Activated B cell treated with CpG ODN at 0.5 μM for 24 hours (primary cell): ENCODE data around the gene BACE1-AS. TPM values are rescaled to one million over a fixed set of nuclear protein-coding genes. Genes with fewer than 3 reads are reported as not detected.
"Not testable (repeated sequence)": the region's sequence is repeated elsewhere in the genome, so short reads cannot be mapped to it uniquely, and the experiment has no call there.

ENCODE experiments used
- ATAC-seq: fragments of 200-7000 bp; cut with Tn5 transposase; one replicate; pipeline ENCODE4 v1.10.0; 2021; ENCODE audit warnings: low read depth, mild to moderate bottlenecking, moderate library complexity
- CTCF ChIA-PET: fragments of 350-600 bp; sonication (Branson Sonifier 250); formaldehyde crosslinking; loops from one replicate; lab custom pipeline; 2021; ENCODE audit warnings: antibody characterized with exemption; lab: Charles Lee
- POLR2A ChIA-PET: fragments of 350-600 bp; sonication (Branson Sonifier 250); formaldehyde crosslinking; loops from one replicate; lab custom pipeline; 2021; ENCODE audit warnings: antibody characterized with exemption; lab: Charles Lee
- DNase-seq: peaks from one replicate; pipeline ENCODE4 v3.0.0; 2022
- H3K27ac Mint-ChIP-seq: one replicate; pipeline ENCODE4 v1.8.0; 2020; ENCODE audit warnings: mixed read lengths
- H3K27me3 Mint-ChIP-seq: one replicate; pipeline ENCODE4 v1.8.0; 2021; ENCODE audit warnings: mixed read lengths
- H3K36me3 Mint-ChIP-seq: one replicate; pipeline ENCODE4 v1.8.0; 2021; ENCODE audit warnings: low read depth, mixed read lengths
- H3K4me1 Mint-ChIP-seq: one replicate; pipeline ENCODE4 v1.8.0; 2021; ENCODE audit warnings: mixed read lengths
- H3K4me3 Mint-ChIP-seq: one replicate; pipeline ENCODE4 v1.8.0; 2020; ENCODE audit warnings: mild to moderate bottlenecking, mixed read lengths
- H3K9me3 Mint-ChIP-seq: one replicate; pipeline ENCODE4 v1.8.0; 2020; ENCODE audit warnings: mixed read lengths
- intact Hi-C: fragments of 100-400 bp; cut with micrococcal nuclease; formaldehyde crosslinking; loops from one replicate; pipeline ENCODE4 v1.15.1; 2024
- total RNA-seq: library from RNA; stranded (reverse); gene quantifications from 2 replicates; pipeline ENCODE4 v1.2.3, GENCODE V29; 2022
- TF ChIP-seq, protein P1 (sequence below): fragments of 200-600 bp; IDR thresholded peaks from one replicate; pipeline ENCODE4 v1.8.0; 2022; ENCODE audit warnings: antibody characterized with exemption, mild to moderate bottlenecking

The BACE1-AS gene
- total RNA-seq, 1 donor from 2014 or later, result 7.9 TPM

GRCh38 chr11:117256573-117256972 is 34.6 kb upstream of the BACE1-AS start:
- ATAC-seq, result no peak
- intact Hi-C loops, result no loop called here
- POLR2A ChIA-PET, result no interaction called here

DNA sequence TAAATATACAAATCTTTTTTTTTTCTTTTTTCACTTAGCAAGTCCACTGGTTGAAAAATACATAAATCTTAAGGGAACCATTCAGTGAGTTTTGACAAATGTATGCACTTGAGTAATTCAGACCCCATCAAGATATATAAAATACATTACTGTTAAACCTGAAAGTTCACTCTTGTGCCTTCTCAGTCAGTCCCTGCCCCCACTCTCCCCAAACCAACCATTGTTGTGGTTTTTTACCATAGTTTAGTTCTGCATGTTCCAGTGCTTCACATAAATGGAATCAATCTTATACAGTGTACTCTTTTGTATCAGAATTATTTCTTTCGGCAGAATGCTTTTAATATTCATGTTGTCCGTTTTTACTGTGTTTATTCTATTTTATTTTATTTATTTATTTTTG is 32.6 kb upstream of the BACE1-AS start:
- CTCF ChIA-PET, result no interaction called here
- no peak overlapping the region for H3K4me3 Mint-ChIP-seq
- no peak for DNase-seq
- no peaks in the 10 kb centered on the region for H3K9me3 Mint-ChIP-seq
- peaks cover 51% of the 10 kb centered on the region for H3K36me3 Mint-ChIP-seq
- no peak overlapping the region for H3K27ac Mint-ChIP-seq
- no peaks in the 10 kb centered on the region for H3K4me1 Mint-ChIP-seq
- intact Hi-C loops, result no loop called here
- no peaks in the 10 kb centered on the region for H3K27me3 Mint-ChIP-seq
- ATAC-seq, result no peak
- TF ChIP-seq, protein P1, sequence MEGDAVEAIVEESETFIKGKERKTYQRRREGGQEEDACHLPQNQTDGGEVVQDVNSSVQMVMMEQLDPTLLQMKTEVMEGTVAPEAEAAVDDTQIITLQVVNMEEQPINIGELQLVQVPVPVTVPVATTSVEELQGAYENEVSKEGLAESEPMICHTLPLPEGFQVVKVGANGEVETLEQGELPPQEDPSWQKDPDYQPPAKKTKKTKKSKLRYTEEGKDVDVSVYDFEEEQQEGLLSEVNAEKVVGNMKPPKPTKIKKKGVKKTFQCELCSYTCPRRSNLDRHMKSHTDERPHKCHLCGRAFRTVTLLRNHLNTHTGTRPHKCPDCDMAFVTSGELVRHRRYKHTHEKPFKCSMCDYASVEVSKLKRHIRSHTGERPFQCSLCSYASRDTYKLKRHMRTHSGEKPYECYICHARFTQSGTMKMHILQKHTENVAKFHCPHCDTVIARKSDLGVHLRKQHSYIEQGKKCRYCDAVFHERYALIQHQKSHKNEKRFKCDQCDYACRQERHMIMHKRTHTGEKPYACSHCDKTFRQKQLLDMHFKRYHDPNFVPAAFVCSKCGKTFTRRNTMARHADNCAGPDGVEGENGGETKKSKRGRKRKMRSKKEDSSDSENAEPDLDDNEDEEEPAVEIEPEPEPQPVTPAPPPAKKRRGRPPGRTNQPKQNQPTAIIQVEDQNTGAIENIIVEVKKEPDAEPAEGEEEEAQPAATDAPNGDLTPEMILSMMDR, result no peak
- POLR2A ChIA-PET, result no interaction called here

More at GRCh38 chr11:117256573-117256972, 34.6 kb upstream of the BACE1-AS start:
- CTCF ChIA-PET, result no interaction called here
- DNase-seq, result no peak
- Mint-ChIP-seq H3K9me3 (no peaks in the 10 kb centered on the region), H3K4me1 (no peaks in the 10 kb centered on the region), H3K27ac (no peak overlapping the region), H3K4me3 (no peak overlapping the region), H3K36me3 (peaks cover 48% of the 10 kb centered on the region), H3K27me3 (no peaks in the 10 kb centered on the region)
- TF ChIP-seq, protein P1, result no peak

DNA sequence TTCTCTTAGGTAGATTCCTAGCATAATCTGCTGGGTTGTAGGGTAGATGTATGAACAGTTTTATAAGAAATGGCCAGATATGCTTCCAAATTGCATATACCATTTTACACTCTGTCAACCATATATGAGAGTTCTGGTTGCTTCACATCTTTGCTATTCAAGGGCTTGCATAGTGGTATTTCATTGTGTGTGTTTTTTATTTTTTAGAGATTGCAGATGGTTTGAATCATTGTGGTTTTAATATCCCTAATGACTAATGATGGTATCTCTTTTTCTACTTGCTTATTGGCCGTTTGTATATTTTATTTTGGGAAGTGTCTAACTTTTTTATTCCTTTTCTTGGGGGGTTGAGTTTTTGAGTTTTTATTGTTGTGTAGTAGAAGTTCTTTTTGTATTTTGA is 31.7 kb upstream of the BACE1-AS start:
- TF ChIP-seq, protein P1, result no peak
- intact Hi-C loops, result no loop called here
- H3K4me3 Mint-ChIP-seq, result no peak overlapping the region
- ChIA-PET CTCF (no interaction called here), POLR2A (no interaction called here)
- H3K4me1 Mint-ChIP-seq, result no peaks in the 10 kb centered on the region
- peaks cover 44% of the 10 kb centered on the region for H3K36me3 Mint-ChIP-seq
- H3K27ac Mint-ChIP-seq, result no peak overlapping the region
- DNase-seq (no peak), ATAC-seq (no peak)
- H3K9me3 Mint-ChIP-seq, result no peaks in the 10 kb centered on the region
- H3K27me3 Mint-ChIP-seq, result no peaks in the 10 kb centered on the region

DNA sequence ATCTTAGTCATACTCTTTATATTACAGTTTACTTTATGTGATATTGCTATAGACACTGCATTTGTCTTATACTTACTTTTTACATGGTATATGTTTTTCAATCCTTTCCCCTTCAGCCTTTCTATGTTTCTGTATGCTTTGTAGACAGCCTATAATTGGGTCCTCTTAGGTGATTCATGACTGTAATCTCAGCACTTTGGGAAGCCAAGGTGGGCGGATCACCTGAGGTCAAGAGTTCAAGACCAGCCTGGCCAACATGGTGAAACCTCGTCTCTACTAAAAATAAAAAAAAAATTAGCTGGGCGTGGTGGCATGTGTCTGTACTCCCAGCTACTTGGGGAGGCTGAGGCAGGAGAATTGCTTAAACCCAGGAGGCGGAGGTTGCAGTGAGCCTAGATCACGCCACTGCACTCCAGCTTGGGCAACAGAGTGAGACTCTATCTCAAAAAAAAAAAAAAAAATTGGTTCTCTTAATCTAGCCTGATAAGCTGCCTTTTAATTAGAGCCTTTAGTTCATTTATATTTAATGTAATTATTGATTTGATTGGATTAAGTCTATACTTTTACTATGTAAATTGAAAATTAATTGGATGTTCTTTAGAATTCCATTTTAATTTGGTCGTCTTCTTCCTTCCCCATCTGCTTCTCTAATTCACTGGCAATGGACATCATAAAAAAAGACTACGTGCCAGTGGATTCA is 26.4 kb upstream of the BACE1-AS start:
- H3K27me3 Mint-ChIP-seq, H3K4me3 Mint-ChIP-seq, ATAC-seq, H3K4me1 Mint-ChIP-seq, H3K27ac Mint-ChIP-seq, H3K9me3 Mint-ChIP-seq, intact Hi-C loops, DNase-seq, CTCF ChIA-PET, POLR2A ChIA-PET: not testable (repeated sequence)
- H3K36me3 Mint-ChIP-seq, result peaks cover 41% of the 10 kb centered on the region

GRCh38 chr11:117265745-117266144 is 25.4 kb upstream of the BACE1-AS start:
- H3K4me1 Mint-ChIP-seq, result no peaks in the 10 kb centered on the region
- intact Hi-C loops, result no loop called here

More at GRCh38 chr11:117265745-117266144, 25.4 kb upstream of the BACE1-AS start:
- ChIA-PET POLR2A (no interaction called here), CTCF (no interaction called here)
- ATAC-seq, result no peak
- H3K27me3 Mint-ChIP-seq, result no peaks in the 10 kb centered on the region
- H3K9me3 Mint-ChIP-seq, result no peaks in the 10 kb centered on the region
- no peak overlapping the region for H3K27ac Mint-ChIP-seq
- peaks cover 38% of the 10 kb centered on the region for H3K36me3 Mint-ChIP-seq
- no peak overlapping the region for H3K4me3 Mint-ChIP-seq
- no peak for DNase-seq
- TF ChIP-seq, protein P1, result no peak
